Ishikawa (cell line): ENCODE results near the gene NACA.

Source experiments
- EP300 ChIP-seq: IDR thresholded peaks from 2 replicates; pipeline ENCODE4 v1.6.1; 2012; ENCODE audit warnings: borderline replicate concordance
- MAX ChIP-seq: IDR thresholded peaks from 2 replicates; pipeline ENCODE4 v1.6.1; 2012
- TAF1 ChIP-seq: IDR thresholded peaks from 2 replicates; pipeline ENCODE4 v1.6.1; 2012; ENCODE audit warnings: low read depth, mild to moderate bottlenecking
- USF1 ChIP-seq: IDR thresholded peaks from 2 replicates; pipeline ENCODE4 v1.6.1; 2012

GRCh38 chr12:56749359-56749758 is 24.3 kb upstream of the NACA start:
- TF ChIP-seq EP300 (no peak), MAX (no peak), USF1 (no peak), TAF1 (no peak)
